GM15510 (cell line): ENCODE measurements around the gene TBC1D14.

Experiments
- POLR2A ChIP-seq: IDR thresholded peaks from 3 replicates; pipeline ENCODE4 v1.6.1; 2011; ENCODE audit warnings: borderline replicate concordance; ENCODE audit not compliant: insufficient read length; ENCODE audit errors: extremely low read depth

TBC1D14 gene

GRCh38 chr4:6909113-6909969 is at the start of gene TBC1D14:
Gene TBC1D14 (plus strand): TSS chr4:6909826. CDS start chr4:6923390, 13,564 bp downstream.
- peak; percentile 72 for TF ChIP-seq POLR2A

GRCh38 chr4:6868386-6868785 is 41.2 kb upstream of the TBC1D14 start:
- no peak for TF ChIP-seq POLR2A

GRCh38 chr4:6869944-6870343 is 39.7 kb upstream of the TBC1D14 start:
- TF ChIP-seq POLR2A: no peak

GRCh38 chr4:6873291-6873690 is 36.3 kb upstream of the TBC1D14 start:
- no peak for TF ChIP-seq POLR2A

- no peak for TF ChIP-seq POLR2A
These were observed 35.7 kb upstream of the TBC1D14 start for GRCh38 chr4:6873792-6874461.

GRCh38 chr4:6874981-6875380 is 34.6 kb upstream of the TBC1D14 start:
- TF ChIP-seq POLR2A: no peak

GRCh38 chr4:6875431-6875831 is 34.2 kb upstream of the TBC1D14 start:
- TF ChIP-seq POLR2A: no peak

- TF ChIP-seq POLR2A: no peak
These were observed 33.2 kb upstream of the TBC1D14 start for GRCh38 chr4:6876440-6876839.

- no peak for TF ChIP-seq POLR2A
These were observed 32.6 kb upstream of the TBC1D14 start for GRCh38 chr4:6877067-6877466.

- TF ChIP-seq POLR2A: no peak
These were observed 31.1 kb upstream of the TBC1D14 start for GRCh38 chr4:6878451-6879059.

- no peak for TF ChIP-seq POLR2A
These were observed 28.9 kb upstream of the TBC1D14 start for GRCh38 chr4:6880691-6881090.

GRCh38 chr4:6881908-6882307 is 27.7 kb upstream of the TBC1D14 start:
- no peak for TF ChIP-seq POLR2A

- TF ChIP-seq POLR2A: no peak
These were observed 25.2 kb upstream of the TBC1D14 start for GRCh38 chr4:6884341-6884870.

- no peak for TF ChIP-seq POLR2A
These were observed 23.6 kb upstream of the TBC1D14 start for GRCh38 chr4:6885953-6886557.

- no peak for TF ChIP-seq POLR2A
These were observed 22.7 kb upstream of the TBC1D14 start for GRCh38 chr4:6886886-6887285.

- TF ChIP-seq POLR2A: no peak
These were observed 21.8 kb upstream of the TBC1D14 start for GRCh38 chr4:6887591-6888371.
